GM19455 (cell line): Measurements from ENCODE around the gene SLC25A1.

ENCODE experiments used
- ATAC-seq: cut with Tn5 transposase; IDR thresholded peaks from one replicate; pipeline ENCODE4 v1.9.1; 2021; ENCODE audit not compliant: unreplicated experiment

The SLC25A1 gene

DNA sequence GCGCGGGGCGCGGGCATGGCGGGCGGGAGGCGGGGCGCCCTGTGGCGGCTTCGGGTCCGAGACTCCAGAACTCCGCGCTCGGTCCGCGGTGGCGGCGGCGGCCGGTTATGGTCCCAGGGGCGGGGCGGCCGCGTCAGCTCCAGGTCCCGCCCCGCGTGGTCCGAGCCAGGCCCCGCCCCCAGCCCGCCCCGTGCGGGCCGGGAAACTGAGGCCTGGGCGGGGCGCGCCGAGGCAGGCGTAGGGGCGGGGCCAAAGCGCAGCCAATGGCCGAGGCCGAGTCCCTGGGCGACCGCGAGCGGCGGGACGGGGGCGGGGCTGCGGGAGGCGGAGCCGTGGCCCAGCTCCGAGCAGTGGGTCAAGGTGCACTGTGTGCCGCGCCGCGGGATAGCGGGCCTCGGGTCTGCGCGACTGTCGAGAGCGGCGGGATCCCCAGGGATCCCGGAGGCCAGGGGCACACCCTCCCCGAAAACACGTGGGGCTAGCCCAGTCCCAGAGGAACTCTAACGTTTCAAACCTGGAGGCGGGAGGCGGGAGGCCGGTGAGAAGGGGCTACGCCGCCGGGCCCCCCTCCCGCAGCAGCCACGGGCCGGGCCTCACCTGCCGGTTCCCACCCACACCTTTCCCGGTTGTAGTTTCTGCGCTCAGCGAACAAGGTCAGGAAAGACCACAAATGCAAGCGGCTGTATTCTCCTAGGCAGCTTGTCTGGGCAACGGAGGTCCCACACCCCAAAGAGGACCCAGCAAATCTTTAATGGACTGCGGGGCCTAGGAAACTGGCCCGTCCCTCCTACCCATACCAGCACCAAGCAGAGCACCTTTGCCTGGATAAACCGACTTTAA lies at the start of gene SLC25A1:
Gene SLC25A1 (minus strand): TSS at position 80 of the 840 bp plus-strand sequence. CDS start 63 bp downstream, at position 17.
- peak; percentile 58 for ATAC-seq

DNA sequence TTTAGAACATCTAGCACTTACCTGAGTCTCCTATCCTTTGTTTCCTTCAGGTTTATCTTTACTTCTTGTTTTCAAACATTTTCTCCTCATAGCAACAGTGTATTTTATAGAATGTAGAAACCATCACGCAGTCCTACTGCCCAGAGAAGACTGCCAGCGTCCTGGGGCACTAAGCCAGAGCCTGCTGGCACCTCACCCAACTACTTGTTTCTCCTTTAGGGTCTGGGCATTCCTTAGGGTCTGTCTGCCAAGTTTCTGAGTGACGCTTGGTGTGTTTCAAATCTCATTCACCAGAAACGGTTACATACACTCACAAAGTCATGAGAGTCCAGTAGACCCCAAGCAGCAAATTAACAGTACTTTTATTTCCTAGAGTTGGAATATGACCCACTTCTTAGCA lies 49.6 kb upstream of the SLC25A1 start:
- ATAC-seq, result no peak

DNA sequence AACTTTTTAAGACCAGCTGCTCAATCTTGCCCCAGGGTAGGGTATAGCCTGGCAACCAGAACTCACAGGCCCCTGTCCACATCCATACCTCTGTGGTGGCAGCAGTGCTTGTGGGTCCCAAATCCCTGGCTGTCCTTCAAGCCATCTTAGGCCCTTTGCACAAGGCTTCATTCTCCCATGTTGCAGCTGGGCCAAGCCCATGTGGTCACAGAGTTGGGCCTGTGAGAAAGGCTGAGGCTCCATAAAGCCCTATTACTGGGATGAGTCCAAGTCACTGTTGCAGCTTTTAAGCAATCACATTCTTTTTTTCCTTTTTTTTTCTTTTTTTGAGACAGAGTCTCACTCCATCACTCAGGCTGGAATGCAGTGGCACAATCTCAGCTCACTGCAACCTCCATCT lies 47.9 kb upstream of the SLC25A1 start:
- ATAC-seq, result no peak

DNA sequence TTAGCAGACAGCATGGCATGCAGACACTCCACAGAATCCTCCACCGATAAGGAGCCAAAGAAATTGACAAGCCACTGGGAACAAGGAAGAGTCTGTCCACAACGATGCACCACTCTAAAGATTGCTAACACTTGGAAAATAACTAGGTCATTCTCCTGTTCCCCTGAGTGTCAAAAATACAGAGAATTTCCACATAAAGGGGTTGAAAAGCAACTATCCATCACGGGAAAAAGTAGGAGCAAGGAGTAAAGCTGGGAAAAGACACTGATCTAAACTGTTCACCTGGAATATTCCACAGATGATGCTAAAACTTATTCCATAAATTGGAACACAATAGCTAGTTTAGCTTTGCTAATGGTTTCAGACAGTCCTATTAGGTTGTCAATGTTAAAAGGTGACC lies 47.0 kb upstream of the SLC25A1 start:
- no peak for ATAC-seq

DNA sequence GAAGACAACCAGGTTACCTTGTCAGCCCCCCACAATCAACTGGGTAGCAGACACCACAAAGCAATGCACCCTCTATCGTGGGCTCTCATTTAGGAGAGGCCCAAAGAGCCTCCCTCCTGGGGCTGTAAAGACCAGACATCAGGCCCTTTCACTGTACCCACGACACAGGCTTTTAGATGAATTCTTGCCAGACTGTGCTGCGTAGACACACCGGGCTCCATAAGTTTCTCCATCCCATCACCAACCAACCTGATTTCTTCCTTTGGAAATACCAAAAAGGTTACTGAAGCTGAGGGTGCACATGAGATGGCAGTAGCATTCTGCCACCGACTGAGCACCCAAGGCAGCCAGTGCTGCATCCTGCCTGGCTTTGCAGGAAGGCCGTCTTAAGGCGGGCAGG lies 46.4 kb upstream of the SLC25A1 start:
- no peak for ATAC-seq

DNA sequence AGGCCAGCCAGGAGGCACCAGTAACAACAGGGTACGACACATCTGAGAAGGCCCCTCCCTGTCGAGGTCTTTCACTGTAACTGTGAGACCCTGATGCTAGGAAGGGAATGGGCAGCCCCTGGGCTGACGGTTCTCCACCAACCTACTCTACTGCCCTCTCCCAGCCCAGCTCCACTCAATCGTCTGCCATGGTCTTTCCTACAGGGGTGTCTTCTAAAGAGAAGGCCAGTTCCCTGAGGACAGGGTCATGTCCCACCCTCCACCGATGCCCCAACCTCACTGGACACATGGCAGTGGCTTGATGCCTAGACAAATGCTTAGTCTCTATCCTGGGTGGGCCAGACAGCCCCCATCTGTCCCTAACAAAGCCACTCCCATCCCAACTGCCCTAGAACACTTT lies 46.0 kb upstream of the SLC25A1 start:
- no peak for ATAC-seq

DNA sequence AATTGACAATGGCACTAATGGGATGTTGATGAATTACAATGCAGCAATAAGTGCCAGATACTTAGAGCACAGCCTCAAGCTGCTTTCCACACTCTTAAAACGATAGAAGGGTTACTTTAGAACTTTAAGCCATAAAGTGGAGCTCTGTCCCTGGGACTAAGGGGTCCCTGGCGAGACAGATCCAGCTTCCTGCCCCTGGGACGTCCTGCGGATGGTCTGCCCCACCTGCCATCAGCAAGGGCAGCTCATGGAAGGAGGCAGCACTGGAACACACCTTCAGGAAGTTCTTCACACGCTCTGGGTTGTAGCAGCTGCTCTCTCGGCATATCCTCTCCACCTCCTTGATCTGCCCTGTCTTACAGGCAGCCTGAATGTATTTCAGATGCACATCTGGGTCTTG lies 45.1 kb upstream of the SLC25A1 start:
- no peak for ATAC-seq

DNA sequence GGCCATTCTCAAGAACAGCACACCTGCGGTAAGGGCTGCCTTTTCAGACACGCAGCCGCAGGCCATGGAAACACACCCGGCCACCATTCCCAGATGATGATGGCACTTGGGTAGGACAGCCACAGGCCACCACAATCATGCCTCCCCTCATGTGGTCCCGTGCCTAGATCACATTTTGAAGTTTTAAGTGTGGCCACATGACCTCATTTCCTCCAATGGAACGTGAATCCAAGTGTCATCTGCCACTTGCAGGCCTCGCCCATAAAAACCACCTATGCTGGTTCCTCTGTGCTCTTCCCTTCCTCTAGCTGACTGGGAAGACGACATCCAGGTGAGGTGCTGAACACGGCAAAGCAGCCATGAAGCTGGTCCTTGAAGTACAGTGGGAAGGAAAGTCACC lies 44.6 kb upstream of the SLC25A1 start:
- no peak for ATAC-seq

DNA sequence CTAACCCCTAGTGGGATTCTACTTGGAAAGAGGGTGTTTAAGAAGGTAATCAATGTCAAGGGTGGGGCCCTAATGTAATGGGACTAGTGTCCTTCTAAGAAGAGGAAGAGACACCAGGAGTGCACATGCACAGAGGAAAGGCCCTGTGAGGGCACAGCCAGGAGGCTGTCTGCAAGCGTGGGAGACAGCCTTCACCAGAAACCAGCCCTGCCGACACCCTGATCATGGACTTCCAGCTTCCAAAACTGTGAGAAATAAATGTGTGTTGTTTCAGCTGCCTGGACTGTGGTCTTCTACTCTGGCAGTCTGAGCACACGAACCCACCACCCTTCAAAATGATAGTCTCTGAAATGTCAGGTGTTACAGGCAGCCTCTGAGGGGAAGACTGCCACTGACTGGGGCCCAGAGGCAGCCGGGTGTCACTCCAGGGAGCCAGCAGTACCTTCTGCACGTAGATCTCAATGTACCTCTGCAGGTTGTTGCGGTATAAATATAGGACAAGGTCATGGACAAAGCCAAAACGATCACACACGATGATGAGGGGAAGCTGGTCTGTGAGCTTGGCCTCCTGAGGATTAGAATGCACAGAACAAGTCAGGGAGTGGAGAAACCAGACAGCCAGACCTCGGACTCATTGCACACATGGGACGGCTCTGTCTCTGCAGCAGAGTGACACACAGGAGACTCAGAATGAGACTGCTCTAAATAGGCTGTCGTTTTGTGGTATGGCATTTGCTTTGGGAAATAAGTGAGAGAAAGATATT lies 43.9 kb upstream of the SLC25A1 start:
- ATAC-seq, result no peak

DNA sequence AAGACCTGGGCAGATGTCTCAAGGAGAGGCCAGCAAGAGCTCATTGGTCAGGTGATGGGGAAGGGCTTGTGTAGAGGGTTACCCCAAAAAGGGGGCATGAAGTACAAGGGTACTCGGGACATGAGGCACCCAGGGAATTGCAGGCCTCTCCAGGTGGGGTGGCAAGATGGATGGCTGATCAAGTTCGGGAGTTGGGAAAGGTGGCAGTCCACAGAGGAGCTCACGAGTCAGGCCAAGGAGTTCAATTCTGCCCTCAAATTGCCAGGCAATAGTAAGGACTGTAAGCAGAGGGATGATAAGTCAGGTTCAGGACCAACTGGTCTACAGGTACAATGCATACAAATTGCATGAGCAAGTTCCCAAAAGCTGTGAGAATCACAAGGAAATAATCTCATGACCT lies 42.3 kb upstream of the SLC25A1 start:
- ATAC-seq, result no peak

DNA sequence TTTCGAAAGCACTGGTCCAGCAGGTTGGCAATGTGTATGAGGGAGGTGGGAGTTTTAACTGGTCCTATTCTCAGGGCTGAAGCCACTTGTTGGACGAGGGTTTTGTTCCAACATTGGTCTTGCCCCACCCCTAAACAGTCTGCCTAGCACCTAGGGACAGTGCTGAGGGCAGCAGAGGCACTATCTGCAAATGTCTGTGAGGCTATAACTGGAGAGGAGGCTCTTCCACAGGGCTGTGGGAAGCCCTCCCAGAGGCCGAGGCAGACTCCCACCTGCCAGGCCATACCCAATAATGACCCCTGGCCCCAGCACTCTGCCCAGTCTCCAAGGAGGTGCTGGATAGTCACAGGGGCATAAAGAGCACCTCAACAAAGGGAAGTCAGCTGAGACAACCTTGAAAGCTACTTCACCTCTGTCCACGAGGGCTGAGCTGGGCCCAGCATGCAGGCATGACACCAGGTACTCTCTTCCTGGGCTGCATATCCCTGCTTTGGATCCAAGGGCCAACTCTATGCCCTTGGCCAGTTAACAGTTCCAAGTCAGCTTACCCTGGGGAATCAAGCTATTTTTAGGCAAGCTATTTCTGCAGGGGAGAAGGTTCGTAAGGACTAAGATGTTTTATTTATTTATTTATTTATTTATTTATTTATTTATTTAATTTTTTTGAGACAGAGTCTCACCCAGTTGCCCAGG lies 40.2 kb upstream of the SLC25A1 start:
- no peak for ATAC-seq

DNA sequence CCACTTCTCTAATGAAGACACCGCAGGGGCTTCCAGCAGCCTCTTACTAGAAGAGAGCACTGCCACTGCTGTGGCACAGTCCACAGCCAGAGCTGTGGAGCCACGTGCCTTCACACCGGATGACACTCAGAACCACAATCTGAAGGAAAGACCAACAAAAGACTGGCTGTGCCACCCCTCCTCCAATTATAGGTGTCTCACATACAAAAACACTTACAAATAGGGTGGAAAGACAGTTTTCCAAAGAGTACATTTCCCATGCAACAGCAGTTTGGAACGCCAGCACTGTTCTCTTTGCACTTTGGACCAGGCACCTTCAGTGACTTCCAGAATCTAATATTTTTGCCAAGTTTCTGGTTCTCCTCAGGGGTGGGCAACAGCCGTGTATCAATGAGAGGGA lies 38.0 kb upstream of the SLC25A1 start:
- no peak for ATAC-seq

DNA sequence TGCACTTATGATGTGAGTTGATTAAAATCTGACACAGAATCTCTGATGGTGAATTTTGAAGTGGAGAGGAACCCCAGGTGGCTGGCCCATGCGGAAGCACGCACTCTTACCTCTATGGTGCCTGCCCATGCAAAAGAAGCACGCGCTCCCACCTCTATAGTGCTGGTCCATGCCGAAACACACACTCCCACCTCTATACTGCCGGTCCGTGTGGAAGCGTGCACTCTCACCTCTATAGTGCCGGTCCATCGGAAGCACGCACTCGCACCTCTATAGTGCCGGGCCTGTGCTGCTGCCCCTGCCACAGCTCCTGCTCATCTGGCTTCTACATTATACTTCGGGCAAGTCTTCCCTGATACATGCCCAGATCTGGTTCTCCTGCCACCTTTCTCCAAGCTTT lies 36.8 kb upstream of the SLC25A1 start:
- ATAC-seq, result no peak

DNA sequence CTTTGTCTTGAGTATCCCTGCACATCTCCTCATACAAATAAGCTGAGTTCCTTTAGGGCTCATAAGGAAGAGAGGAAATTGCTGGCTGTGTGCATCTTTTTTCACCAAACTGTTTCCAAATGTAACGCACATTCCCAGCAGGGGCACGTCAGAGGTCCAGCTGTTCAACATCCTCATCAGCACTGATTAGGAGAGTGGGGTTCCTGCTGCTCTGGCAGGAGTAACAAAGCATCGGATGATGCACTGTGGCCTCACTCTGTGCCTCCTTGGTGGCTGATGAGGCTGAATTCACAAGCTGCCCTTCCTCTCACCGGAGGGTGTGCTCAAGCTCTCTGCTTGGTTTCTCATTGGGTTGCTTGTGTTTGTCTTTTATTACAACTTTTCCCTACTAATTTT lies 35.5 kb upstream of the SLC25A1 start:
- no peak for ATAC-seq

DNA sequence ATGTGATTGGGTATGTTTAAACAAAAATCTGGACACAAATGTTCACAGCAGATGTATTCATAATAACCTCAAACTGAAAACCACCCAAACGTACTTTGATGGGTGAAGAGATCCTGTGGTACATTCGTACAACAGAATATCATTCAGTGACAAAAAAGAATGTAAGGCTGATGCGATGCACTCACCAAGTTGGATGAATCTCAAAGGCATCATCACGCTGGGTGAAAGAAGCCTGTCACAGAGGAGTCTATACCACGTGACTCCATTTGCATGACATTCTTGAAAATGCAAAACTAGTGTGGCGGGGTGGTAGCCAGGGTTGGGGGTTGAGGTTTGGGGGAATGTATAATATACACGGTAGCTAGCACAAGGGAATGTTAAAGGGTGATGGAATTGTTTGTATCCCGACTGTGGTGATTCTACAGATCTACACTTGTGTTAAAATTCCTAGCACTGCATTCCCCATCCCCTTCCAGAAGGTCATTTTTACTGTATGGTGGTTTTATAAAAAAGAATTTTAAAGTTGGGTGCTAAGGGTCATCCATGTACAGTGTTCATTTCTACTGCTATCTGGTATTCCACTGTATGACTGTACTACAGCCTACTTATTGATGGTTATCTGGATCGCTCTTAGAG lies 35.0 kb upstream of the SLC25A1 start:
- no peak for ATAC-seq

DNA sequence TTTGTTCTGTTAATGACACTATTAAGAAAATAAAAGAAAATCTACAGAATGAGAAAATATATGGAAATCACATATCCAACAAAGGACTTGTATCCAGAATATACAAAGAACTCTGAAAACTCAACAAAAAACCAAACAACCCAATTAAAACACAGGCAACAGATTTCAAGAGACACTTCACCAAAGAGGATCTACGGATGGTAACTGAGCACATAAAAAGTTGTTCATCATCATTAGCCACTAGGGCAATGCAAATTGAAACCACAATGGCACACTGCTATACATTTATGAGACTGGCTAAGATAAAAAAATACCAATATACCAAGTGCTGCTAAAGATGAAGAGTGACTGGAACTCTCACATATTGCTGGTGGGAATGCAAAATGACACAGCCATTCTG lies 34.5 kb upstream of the SLC25A1 start:
- no peak for ATAC-seq

DNA sequence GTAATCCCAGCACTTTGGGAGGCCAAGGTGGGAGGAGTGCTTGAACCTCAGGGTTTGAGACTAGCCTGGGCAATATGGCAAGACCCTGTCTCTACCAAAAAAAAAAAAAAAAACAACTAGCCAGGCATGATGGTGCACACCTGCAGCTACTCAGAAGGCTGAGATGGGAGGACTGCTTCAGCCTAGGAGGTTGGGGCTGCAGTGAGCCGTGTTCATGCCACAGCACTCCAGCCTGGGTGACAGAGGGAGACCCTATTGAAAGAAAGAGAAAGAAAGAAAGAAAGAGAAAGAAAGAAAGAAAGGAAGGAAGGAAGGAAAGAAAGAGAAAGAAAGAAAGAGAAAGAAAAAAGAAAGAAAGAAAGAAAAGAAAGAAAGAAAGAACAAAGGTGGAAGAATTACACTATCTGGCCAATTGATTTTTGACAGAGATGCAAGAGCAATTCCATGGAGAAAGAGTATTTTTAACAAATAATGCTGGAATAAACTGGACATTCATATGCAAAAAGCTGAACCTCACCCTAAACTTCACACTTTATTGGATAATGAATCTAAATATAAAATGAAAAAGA lies 33.9 kb upstream of the SLC25A1 start:
- no peak for ATAC-seq

DNA sequence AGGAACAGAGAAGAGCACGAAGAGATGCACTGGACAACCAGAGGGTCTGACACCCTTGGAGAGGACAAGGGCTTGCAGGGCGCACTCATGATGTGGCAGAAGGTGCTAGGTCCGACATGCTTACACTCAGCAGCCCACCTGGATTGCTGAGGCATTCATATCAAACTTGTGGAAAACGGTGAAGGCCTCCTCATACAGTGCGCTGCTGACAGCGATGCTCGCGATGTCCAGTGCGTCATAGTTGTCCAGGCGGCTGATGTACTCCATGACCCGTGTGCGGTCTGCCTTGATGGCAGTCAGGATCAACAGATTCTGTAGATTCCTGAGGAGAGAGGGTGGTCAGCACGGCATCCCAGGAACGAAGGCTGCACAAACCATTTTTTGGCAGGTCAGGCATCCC lies 31.7 kb upstream of the SLC25A1 start:
- no peak for ATAC-seq

DNA sequence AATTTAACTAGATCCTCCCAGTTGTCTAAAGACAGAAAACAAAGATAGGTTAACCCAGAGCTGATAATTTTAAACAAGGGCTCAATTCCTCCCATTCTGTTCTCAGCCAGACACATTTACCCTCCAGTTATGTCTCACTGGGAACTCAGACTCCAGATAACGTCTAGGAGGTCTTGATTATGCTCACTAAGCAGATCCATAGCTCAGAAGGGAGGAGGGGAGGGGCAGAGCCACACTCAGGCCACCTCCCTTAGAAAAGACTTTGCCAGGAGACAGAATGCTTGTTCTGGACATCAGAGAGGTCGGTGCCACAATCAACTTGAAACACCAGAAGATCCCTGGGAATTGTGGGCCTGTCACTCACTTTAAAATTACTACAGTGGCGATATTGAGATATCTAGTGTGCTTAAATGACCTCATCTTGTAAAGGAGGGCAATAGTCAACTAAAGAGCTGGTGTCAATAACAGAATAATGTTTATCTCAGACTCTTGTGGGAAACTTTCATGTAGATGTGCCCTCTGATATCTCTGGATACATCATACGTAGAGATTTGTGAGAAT lies 29.8 kb upstream of the SLC25A1 start:
- ATAC-seq, result no peak

DNA sequence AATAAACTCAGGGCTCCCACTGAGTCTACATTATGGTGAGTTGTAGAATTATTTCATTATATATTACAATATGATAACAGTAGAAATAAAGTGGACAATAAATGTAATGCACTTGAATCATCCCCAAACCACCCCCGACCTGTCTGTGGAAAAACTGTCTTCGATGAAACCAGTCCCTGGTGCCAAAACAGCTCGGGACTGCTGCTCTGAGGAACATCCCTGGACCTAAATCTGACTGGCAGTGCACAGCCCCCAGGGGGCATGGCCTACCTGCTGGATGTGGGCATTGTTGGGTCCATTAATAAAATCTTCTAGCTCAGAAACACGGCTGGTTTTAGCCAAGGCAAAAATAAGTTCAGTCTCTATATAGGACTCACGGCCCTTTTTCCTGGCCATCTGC lies 29.3 kb upstream of the SLC25A1 start:
- no peak for ATAC-seq

DNA sequence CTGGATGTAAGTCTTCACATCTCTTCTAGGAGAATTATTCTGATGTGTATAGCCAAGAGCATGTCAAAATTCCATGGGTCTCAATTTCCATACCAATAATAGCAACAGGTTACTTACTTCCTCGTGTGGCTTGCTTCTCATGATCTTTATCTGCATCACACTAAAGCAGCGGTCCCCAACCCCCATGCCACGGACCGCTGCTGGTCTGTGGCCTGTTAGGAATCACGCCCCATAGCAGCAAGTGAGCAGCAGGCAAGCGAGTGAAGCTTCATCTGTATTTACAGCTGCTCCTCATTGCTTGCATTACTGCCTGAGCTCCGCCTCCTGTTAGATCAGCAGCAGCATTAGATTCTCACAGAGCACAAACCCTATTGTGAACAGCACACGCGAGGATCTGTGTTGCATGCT lies 28.9 kb upstream of the SLC25A1 start:
- no peak for ATAC-seq
